HTERT RPE-1 (cell line): ENCODE data around the gene IPMK.
"Not testable (repeated sequence)": the region's sequence is repeated elsewhere in the genome, so short reads cannot be mapped to it uniquely, and the experiment has no call there.

Experiments used
- in situ Hi-C: fragments of 300-500 bp; cut with MboI; formaldehyde crosslinking; loops from 4 replicates; pipeline ENCODE4 v1.14.3; 2020; ENCODE audit warnings: low sequenced_read_pairs

IPMK gene

DNA sequence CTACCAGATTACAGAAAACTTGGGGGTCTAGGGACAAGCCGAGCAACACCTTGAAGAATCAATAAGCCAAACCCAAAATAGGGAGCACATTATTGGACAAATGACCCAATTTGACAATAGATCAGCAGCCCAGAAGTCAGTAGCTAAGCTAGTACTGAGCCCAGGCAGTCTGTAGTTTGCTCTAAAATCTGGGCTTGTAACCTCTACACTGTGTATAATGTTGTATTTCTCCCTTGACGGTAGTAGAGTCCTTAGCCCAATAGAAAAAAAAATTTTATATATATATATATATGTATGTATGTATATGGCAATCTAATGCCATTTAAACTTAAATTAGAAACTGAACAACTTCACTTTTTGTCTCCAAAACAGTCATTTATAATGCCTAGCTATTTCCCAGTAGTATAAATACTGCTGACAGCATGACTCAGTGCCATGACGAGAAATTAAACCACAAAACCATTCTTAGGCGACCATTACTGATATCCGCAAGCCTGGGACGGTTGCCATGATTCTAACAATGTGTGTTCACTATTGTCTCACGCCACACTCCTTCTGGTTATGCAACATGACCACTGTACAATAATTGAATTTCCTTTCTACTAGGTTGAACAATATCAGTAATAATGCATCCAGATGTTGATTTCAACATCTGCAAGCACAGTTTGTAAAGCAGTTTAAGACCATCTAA lies 110.5 kb downstream of the IPMK start:
- in situ Hi-C loops: no loop called here

DNA sequence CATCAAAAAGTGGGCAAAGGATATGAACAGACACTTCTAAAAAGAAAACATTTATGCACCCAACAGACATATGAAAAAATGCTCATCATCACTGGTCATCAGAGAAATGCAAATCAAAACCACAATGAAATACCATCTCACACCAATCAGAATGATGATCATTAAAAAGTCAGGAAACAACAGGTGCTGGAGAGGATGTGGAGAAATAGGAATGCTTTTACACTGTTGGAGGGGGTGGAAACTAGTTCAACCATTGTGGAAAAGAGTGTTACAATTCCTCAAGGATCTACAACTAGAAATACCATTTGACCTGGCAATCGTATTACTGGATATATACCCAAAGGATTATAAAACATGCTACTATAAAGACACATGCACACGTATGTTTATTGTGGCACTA lies 111.8 kb downstream of the IPMK start:
- in situ Hi-C loops: not testable (repeated sequence)

DNA sequence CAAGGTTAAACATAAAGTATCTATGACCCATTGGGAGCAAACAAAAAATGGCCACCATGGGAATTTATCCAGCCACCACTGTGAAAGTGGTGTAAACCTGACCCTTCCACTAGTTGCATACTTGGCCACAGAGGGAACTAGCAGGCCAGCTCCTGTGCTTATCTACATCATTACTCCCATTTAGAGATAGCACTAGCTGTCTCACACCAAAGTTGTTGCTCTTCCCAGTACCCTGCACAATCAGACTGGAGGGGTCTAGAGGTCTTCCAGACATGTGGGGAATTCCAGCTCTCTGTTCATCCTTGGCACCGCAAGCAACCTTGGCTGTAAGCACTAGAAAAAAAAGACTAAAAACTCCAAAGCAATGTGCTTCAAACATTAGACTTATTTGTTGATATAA lies 113.9 kb downstream of the IPMK start:
- in situ Hi-C loops: no loop called here

DNA sequence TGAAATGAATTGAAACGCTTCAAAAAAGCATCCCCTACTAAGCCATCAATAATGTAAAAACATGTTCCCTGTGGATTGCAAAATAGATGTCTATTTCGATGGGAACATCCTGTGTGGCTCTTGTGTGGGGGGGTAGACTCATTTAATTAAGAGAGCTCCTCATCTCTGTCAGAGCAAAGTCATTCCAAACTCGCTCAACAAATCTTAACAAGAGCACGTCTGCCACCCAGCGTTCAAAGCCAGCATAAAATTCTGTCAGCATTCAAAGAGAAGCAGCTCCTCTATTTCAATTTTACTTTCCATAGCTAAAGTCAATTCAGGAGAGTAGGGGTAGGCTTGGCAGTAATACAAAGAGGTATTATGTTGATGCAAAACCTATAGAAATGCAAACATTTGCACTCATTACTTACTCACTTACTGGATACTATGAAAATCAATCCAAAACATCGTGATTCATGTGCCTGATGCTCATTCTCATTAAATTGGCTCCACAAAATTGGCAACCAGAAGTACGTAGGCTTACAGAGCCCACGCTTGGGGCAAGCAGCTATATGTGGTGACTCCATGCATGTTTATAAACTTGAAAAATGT lies 114.9 kb downstream of the IPMK start:
- in situ Hi-C loops: no loop called here

GRCh38 chr10:58150290-58150689 lies 117.4 kb downstream of the IPMK start:
- in situ Hi-C loops: no loop called here

GRCh38 chr10:58143944-58144343 lies 123.8 kb downstream of the IPMK start:
- in situ Hi-C loops: no loop called here
